Stomach (tissue), 4 donors: ENCODE data around the gene FXYD2.

ENCODE experiments used
- EP300 ChIP-seq: sonication (generic); formaldehyde crosslinking; IDR thresholded peaks from one replicate; pipeline ENCODE4 v1.6.1; 2017; ENCODE audit warnings: antibody characterized with exemption
- POLR2A ChIP-seq, 4 donors: fragments of 450-650 bp; IDR thresholded peaks; one replicate each; pipeline ENCODE4 v1.6.1; 2016; ENCODE audit warnings: antibody characterized with exemption in 4 of 4, control low read depth in 2 of 4, mild to moderate bottlenecking in 1 of 4, moderate library complexity in 1 of 4
- POLR2AphosphoS5 ChIP-seq, 3 donors: sonication (generic); formaldehyde crosslinking; IDR thresholded peaks; one replicate each; pipeline ENCODE4 v1.6.1; 2016; ENCODE audit warnings: antibody characterized with exemption in 3 of 3
- TF ChIP-seq, protein P1 (sequence below), 7 experiments: fragments of 450-650 bp in 4 of 7; fragments of 200-600 bp in 3 of 7; sonication (generic) in 3 of 7; IDR thresholded peaks; one replicate each; pipeline ENCODE4 v1.5.1; 2016 to 2019; ENCODE audit warnings: antibody characterized with exemption in 7 of 7, control low read depth in 2 of 7, mild to moderate bottlenecking in 1 of 7

GRCh38 chr11:117857734-117858414, 33.3 kb upstream of the FXYD2 start:
- TF ChIP-seq POLR2AphosphoS5 (IDR thresholded peaks at IDR 0.05) (no peak), POLR2A (IDR thresholded peaks at IDR 0.05) (no peak), EP300 (no peak)
- TF ChIP-seq, protein P1, sequence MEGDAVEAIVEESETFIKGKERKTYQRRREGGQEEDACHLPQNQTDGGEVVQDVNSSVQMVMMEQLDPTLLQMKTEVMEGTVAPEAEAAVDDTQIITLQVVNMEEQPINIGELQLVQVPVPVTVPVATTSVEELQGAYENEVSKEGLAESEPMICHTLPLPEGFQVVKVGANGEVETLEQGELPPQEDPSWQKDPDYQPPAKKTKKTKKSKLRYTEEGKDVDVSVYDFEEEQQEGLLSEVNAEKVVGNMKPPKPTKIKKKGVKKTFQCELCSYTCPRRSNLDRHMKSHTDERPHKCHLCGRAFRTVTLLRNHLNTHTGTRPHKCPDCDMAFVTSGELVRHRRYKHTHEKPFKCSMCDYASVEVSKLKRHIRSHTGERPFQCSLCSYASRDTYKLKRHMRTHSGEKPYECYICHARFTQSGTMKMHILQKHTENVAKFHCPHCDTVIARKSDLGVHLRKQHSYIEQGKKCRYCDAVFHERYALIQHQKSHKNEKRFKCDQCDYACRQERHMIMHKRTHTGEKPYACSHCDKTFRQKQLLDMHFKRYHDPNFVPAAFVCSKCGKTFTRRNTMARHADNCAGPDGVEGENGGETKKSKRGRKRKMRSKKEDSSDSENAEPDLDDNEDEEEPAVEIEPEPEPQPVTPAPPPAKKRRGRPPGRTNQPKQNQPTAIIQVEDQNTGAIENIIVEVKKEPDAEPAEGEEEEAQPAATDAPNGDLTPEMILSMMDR (IDR thresholded peaks at IDR 0.05), result no peak
